Kidney (tissue), 14 donors: ENCODE results near the gene HMG20A. TPM values are rescaled to one million over a fixed set of nuclear protein-coding genes. Genes with fewer than 3 reads are reported as not detected.

Experiments
- DNase-seq, 5 donors: peaks; one replicate each; pipeline ENCODE4 v3.0.0-alpha.2; 2013 to 2020
- FAIRE-seq: peaks from 2 replicates; lab custom pipeline; 2012; peaks lifted over from hg19 to GRCh38; lab: Jason Lieb, UNC
- H3K27ac ChIP-seq, 2 donors: one replicate each; pipeline ENCODE4 v1.7.0; 2013; ENCODE audit warnings: low read depth in 2 of 2, low read length in 2 of 2, inconsistent platforms in 1 of 2
- H3K27me3 ChIP-seq: one replicate; pipeline ENCODE4 v1.7.1; 2013; ENCODE audit warnings: low read length, inconsistent platforms; ENCODE audit not compliant: control insufficient read depth, insufficient read depth
- H3K36me3 ChIP-seq, 3 donors: one replicate each; pipeline versions ENCODE4 v1.7.0 to v1.7.1; 2013; ENCODE audit warnings: low read length in 3 of 3, control low read depth in 1 of 3, inconsistent platforms in 1 of 3; ENCODE audit not compliant: insufficient read depth in 3 of 3, control insufficient read depth in 2 of 3
- H3K4me1 ChIP-seq, 3 donors: one replicate each; pipeline versions ENCODE4 v1.7.0 to v1.7.1; 2013; ENCODE audit warnings: low read length in 3 of 3, inconsistent platforms in 1 of 3, low read depth in 1 of 3; ENCODE audit not compliant: control insufficient read depth in 2 of 3, insufficient read depth in 2 of 3
- H3K4me3 ChIP-seq, 3 donors: one replicate each; pipeline versions ENCODE4 v1.7.0 to v1.8.1; 2013; ENCODE audit warnings: low read length in 3 of 3, control low read depth in 1 of 3, inconsistent platforms in 1 of 3
- H3K9ac ChIP-seq, 3 donors: one replicate each; pipeline versions ENCODE4 v1.7.0 to v1.7.1; 2013; ENCODE audit warnings: low read length in 3 of 3, control low read depth in 1 of 3, inconsistent platforms in 1 of 3
- H3K9me3 ChIP-seq, 3 donors: one replicate each; pipeline versions ENCODE4 v1.7.0 to v1.7.1; 2013; ENCODE audit warnings: low read length in 3 of 3, control low read depth in 1 of 3, inconsistent platforms in 1 of 3; ENCODE audit not compliant: control insufficient read depth in 2 of 3, insufficient read depth in 1 of 3
- intact Hi-C: fragments of 100-400 bp; cut with DNase I; formaldehyde crosslinking; loops from one replicate; pipeline ENCODE4 v1.11.1; 2022
- polyA plus RNA-seq: library from polyadenylated mRNA; stranded (reverse); fragments of 350-450 nt; fragmentation: Illumina TruSeq; extraction: RNeasy Lipid Tissue Mini Kit (QIAGEN cat#74804); gene quantifications from one replicate; pipeline ENCODE4 v1.2.3, GENCODE V29; 2014; ENCODE audit warnings: low read depth, low replicate concordance; ENCODE audit not compliant: insufficient read depth
- total RNA-seq: library from RNA; stranded (reverse); fragmentation: NEBNext Ultra II Directional; extraction: Animal tissue kit (Norgen Biotek cat#: 25700); gene quantifications from one replicate; pipeline ENCODE4 v1.2.1, GENCODE V29; 2021
- TF ChIP-seq, protein P1 (sequence below): IDR thresholded peaks from 3 replicates; pipeline ENCODE4 v1.5.1; 2012; ENCODE audit warnings: mild to moderate bottlenecking, moderate library complexity, borderline replicate concordance; ENCODE audit not compliant: insufficient read depth; ENCODE audit errors: extremely low read depth
- donor health status: control.
- donor health status: control.
- donor health status: control.
- donor health status: control.
- donor health status: control.
- donor health status: DM: yes; HTN: yes; CAD: no.
- donor health status: Normal renal cell carcinoma (clear cell type).

The HMG20A gene
- total and polyA plus RNA-seq, 2 donors from 2014 or later: 16.8 to 38.7 TPM

DNA sequence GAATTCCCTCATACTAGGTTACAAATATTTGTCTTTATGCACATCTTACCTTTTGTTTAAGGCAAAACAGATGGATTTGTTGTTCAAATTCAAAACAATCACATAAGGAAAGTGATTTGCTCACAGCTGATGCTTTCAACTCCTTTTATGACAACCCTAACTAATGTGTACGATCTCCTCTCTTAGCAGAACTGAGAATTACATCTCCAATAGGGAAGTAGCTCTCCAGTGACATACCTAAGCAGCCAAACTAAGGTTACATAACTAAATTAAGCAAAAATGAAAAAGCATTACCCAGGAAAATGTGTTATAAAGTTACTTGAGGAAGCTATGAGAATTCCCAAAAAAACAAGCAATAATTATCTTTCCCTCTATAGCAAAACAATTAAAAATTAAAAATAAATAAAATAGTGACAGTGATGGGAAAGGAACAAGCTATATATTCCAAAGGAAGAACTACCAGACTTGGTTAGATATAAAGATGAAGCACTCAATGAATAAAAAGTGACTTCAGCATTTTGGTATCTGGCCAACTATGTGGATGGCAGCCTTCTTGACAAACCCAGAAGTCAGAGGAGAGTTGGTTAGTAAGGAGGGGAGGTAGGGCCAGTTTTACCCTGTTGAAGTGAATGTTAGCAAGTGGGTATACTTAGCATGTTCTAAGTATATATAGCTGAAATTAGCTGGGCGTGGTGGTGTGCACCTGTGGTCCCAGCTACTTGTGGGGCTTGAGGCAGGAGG is 33.2 kb upstream of the HMG20A start:
- Histone ChIP-seq H3K4me3 (no peak overlapping the region), H3K27ac (no peak overlapping the region), H3K9ac (no peak overlapping the region), H3K36me3 (no peaks in the 10 kb centered on the region), H3K9me3 (no peaks in the 10 kb centered on the region), H3K27me3 (no peaks in the 10 kb centered on the region), H3K4me1 (no peaks in the 10 kb centered on the region)
- no peak for DNase-seq
- no peak for FAIRE-seq
- TF ChIP-seq, protein P1, sequence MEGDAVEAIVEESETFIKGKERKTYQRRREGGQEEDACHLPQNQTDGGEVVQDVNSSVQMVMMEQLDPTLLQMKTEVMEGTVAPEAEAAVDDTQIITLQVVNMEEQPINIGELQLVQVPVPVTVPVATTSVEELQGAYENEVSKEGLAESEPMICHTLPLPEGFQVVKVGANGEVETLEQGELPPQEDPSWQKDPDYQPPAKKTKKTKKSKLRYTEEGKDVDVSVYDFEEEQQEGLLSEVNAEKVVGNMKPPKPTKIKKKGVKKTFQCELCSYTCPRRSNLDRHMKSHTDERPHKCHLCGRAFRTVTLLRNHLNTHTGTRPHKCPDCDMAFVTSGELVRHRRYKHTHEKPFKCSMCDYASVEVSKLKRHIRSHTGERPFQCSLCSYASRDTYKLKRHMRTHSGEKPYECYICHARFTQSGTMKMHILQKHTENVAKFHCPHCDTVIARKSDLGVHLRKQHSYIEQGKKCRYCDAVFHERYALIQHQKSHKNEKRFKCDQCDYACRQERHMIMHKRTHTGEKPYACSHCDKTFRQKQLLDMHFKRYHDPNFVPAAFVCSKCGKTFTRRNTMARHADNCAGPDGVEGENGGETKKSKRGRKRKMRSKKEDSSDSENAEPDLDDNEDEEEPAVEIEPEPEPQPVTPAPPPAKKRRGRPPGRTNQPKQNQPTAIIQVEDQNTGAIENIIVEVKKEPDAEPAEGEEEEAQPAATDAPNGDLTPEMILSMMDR: no peak
- intact Hi-C loops: no loop called here

DNA sequence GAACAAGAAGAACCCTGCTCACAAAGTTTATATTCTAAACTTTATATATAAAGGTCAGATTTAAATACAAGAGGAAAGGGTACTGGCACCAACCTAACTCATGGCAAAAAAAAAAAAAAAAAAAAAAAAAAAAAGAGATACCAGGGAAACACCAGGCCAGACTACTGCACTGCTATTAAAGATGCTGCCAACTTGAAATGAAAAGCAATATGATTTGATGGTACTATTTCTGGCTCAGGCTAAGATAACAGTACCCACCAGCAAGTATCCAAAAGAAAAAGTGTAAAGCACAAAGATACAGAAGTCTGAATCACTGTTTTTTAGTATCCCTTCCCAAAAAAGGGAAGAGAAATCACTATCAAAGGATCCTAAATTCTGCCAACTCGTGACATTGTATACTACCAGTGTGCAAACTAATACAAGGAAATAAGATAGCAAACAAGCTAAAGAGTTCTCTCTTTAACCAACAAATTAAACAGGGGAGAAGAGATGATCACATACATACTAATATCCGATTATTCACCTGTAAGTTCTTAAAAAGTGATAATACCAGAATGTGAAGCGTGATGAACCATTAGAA is 29.2 kb upstream of the HMG20A start:
- Histone ChIP-seq H3K27ac (no peak overlapping the region), H3K36me3 (no peaks in the 10 kb centered on the region), H3K27me3 (no peaks in the 10 kb centered on the region), H3K9me3 (peaks cover 0 to 5% (median 0%) of the 10 kb centered on the region in 3 donors), H3K4me3 (no peak overlapping the region), H3K9ac (no peak overlapping the region), H3K4me1 (no peaks in the 10 kb centered on the region)
- TF ChIP-seq, protein P1: no peak
- FAIRE-seq: no peak
- no peak for DNase-seq
- intact Hi-C loops: no loop called here

DNA sequence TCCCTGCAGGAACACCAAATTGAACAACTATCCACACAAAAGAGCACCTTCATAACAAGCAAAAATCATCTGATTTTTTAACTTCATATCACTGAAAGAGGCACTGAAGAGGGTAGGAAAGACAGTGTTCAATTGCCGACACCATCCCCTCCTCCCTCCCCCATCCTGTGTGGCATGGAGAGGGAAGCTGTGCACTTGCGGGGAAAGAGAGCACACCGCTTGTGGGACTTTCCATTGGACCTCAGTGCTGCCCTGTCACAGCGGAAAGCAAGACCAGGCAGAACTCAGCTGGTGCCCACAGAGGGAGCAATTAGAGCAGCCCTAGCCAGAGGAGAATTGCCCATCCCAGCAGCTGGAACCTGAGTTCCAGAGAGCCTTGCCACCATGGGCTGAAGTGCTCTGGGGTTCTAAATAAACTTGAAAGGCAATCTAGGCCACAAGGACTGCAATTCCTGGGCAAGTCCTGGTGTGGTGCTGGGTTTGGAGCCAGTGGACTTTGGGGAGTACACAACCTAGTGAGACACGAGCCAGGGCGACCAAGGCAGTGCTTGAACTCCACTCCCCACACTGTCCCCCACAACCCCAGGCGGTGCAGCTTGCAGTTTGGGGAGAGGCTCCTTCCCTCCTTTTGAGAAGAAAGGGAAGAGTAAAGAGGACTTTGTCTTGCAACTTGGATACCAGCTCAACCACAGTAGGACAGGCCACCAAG is 27.8 kb upstream of the HMG20A start:
- intact Hi-C loops: no loop called here
- H3K9me3 ChIP-seq: peaks cover 0 to 5% (median 0%) of the 10 kb centered on the region in 3 donors
- no peak overlapping the region for H3K9ac ChIP-seq
- DNase-seq: peak in 1 of 5 donors; percentile 37
- H3K27ac ChIP-seq: no peak overlapping the region
- no peaks in the 10 kb centered on the region for H3K27me3 ChIP-seq
- FAIRE-seq: no peak
- TF ChIP-seq, protein P1: no peak
- H3K4me1 ChIP-seq: no peaks in the 10 kb centered on the region
- H3K4me3 ChIP-seq: no peak overlapping the region
- no peaks in the 10 kb centered on the region for H3K36me3 ChIP-seq
